Activated T-helper 1 cell treated with Interleukin-2 at 50 U/mL for 16 hours (primary cell): ENCODE measurements around the gene SLC35F1.
"Not testable (repeated sequence)": the region's sequence is repeated elsewhere in the genome, so short reads cannot be mapped to it uniquely, and the experiment has no call there.

Experiments
- DNase-seq: peaks from one replicate; pipeline ENCODE4 v3.0.0-alpha.2; 2020; ENCODE audit warnings: low read depth

The SLC35F1 gene

DNA sequence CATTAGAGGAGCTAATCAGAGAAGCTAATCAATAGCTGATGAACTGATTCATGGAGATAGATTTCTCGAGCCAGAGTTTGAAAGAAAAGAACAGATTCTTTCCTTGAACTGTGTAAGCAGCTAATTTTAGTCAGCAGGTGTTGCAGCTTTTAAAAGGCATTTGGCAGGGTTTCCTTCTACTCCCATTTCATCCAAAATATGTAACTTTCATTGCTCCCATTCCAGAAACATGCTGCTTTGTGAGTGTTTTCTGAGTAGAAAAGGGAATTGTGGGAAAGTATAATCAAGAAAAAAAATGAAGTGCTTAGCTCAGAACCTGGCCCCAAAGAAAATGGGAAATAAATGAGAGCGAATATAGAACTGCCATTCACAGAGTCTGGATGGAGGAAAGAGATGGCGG, 20.8 kb downstream of the SLC35F1 start:
- no peak for DNase-seq

DNA sequence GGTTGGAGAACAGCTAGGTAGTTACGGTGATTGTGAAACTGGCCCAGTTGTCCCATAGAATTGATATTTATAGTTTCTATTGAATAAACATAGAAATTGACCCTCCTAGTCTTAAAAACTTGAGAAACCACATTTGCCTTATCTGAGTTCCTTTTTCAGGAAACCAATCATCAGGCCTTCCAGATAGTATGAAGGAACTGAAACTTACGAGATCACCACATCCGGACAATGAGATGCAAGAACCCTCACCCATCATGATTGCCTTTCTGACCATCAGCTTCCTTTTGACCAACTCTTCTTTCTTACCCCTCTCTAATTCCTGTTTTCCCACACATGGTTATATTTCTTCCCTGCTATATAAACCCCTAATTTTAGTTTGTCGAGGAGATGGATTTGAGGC, 21.8 kb downstream of the SLC35F1 start:
- no peak for DNase-seq

DNA sequence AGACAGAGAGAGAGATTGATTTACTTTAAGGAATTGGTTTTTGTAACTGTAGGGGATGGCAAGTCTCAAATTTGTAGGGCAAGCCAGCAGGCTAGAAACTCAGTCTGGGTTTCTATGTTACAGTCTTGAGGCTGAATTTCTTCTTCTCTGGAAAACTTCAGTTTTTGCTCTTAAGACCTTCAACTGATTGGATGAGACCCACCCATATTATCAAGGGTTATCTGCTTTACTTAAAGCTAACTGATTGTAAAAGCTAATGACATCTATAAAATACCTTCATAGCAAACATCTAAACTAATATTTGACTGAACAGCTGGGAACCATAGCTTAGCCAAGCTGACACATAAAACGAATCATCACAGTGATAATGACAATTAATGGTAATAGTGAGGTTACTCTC, 22.4 kb downstream of the SLC35F1 start:
- no peak for DNase-seq

DNA sequence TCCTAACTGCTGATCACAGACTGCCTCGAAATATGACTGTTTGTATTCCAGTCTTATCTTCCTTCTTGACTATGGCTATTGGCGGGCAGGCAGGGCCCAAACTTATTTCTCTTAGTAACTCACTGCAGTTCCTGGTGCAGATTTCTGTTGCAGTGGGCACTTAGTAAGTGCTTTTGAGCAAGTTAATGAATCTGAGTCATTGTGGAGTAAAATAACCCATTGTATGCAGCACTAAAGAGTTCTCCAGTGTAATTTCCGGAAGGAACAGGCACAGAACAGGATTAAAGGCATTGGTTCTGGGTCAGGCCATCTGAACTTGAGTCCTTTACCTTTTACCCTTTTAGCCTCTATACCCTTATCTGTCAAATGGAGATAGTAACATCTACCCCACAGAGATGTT, 23.6 kb downstream of the SLC35F1 start:
- DNase-seq = no peak

DNA sequence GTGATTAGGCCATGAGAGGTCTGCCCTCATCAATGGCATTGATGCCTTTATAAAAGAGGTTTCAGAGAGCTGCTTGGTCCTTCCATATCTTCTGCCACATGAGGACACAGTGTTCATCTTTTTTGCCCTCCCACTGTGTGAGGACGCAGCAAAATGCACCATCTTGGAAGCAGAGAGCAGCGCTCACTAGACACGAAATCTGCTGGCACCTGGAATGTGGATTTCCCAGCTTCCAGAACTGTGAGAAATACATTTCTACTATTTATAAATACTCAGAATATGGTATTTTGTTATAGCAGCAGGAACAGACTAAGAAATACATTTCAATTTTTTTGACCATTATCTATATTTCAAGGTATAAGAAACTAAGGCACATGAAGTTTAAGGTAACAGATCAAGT, 24.9 kb downstream of the SLC35F1 start:
- no peak for DNase-seq

DNA sequence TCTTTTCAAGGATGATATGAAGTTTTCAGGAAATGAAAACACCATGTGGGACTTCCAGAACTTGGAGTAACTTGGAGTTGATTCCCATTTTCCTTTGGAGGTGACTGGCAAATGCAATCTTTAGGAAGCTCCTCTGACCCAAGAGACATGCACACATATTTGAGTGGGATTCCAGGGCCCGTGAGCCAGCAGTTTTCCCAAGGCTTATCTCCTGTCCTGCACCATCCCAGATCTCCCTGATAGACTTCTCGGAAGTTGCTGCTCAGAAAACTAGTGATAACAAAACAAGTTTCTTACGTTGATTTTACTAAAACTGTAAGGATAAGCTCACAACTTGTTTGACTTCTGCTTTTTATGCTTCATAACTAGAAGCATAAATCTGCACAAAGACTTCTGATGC, 25.6 kb downstream of the SLC35F1 start:
- no peak for DNase-seq

DNA sequence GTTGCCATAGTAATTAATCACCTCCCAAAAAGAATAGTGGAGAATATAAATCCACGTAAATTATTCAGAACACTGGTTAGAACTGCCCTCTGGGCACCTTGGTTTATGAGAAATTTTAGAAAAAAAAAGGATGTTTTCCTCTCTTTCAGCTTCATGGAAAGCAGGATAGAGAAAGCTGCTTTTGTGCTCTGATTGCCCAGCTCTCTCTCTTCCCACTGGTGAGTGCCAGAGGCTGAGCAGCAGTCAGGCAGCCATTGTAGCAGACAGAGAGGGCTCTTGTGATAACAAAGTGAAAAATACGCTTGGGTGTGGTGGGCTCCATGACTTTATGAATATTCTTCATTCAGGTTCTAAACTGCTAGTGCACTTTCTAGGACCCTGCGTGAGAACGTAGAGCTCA, 26.4 kb downstream of the SLC35F1 start:
- no peak for DNase-seq

DNA sequence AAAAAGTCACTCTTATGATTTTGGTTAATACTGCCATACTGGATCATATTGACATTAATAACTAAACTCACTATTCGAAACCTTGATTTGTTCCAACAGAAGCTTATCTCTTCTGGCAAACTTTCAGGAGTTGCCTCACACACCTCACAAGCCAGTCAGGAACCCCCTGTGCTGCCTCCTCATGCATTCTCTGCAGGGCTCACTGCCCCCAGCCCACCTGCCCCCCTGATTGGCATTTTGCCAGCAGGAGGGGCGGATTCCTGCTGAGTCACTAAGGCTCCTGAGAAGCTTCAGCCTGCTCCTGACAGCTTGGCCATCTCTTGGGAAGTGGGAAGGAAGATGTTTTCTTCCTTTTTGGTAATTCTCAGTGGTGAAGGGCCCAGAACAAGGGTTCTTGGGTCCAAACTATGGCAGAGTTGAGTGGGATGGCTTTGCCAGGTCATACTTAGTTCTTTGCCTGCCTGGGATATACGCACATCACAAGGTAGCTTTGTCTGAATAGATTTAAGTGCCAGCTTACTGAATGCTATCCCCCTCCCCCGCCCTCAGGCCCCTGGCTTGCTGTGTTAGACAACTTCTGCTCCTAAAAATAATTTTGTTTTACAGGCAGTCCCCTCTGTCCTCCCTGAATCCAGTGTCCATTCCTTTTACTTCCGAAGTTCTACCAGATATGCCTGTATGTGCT, 31.4 kb downstream of the SLC35F1 start:
- DNase-seq = no peak

DNA sequence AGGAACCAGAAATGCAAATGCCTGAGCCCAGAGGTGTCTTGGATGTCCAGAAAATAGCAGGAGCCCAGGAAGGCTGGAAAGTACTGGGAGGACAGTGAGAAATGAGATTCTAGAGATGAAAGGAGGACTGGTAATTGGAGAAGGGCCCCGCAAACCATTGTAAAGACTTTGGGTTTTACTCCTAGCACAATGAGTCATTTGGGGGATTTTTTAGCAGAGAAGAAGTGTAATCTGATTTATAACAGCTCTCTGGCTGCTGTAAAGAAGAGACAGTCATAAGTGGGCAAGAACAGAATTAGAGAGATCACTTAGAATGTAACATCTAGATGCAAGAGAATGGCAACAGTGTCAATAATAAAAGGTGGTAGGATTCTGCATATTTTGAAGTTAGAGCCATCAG, 40.2 kb downstream of the SLC35F1 start:
- DNase-seq = no peak

DNA sequence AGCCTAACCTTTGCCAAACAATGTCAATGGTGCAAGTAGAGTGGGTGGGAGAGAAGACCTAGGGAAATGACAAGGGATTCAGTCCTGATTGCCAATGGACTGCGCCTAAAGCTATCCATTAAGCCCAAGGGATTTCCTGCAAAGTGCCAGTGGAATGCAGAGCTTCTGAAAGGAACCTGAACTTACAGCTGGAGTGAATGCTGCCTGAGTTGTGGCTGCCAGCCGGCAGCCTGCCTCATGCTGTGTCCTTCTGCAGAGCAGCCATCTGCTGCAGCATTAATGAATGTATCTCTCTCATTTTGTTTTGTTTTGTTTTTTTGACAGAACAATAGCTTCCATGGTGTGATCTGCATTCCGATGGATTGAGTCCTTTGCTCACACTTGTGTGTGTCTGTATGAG, 44.7 kb downstream of the SLC35F1 start:
- no peak for DNase-seq

DNA sequence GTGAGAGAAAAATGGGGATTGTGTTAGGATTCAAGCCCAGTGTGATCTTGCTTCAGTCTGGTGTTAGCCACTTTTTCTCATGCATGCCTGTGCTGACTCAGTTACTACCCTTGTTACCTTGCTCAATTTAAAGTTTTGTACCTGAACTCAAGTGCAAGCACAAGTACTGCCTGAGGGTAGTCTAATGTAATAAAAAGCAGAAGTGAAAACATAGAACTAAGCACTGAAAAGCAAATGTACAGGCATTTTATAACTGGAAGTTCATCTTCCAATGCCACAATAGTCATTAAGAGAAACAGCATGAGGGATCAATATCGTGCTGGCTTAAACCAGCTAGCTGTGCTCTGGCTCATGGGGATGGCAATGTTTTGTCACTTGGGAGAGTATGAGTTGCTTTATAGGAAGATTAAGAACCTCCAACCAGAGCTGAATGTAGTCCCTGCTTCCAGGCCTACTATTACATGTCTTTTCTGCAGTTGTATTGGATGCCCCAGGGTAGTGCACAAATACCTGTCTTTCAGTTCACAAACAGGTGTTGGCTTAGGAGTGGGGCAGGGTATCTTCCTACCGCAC, 48.7 kb downstream of the SLC35F1 start:
- no peak for DNase-seq

DNA sequence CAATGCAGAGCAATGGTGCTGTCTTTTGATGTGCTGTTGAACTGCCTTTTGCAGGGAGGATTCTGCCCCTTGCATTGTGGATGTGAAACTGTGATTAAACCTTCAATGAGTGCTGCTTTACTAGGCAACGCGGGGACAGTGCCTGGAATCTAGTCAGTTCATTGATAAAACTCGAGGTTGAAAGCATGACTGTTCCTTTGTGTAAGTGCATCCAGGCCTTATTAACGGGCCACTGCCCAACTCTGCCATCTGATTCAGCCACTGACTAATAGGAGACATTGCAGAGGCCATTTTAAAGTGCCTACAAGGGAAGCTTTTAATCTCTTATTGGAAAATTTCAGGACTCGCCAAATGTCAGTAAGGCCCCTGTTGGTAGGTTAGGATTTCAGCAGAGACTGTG, 49.3 kb downstream of the SLC35F1 start:
- no peak for DNase-seq

DNA sequence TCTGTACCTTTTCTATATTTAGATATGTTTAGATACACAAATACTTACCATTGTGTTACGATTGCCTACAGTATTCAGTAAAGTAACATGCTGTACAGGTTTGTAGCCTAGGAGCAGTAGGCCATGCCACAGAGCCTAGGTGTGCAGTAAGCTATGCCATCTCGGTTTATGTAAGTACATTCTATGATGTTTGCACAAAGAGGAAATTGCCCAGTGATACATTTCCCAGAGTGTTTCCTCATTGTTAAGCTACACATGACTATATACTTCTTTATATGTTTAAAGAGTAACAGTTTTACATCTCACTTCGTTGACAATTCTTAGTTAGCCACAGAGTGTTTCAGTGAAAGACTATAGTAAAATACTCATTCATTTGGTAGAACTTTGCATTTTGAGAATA, 51.5 kb downstream of the SLC35F1 start:
- DNase-seq = no peak

DNA sequence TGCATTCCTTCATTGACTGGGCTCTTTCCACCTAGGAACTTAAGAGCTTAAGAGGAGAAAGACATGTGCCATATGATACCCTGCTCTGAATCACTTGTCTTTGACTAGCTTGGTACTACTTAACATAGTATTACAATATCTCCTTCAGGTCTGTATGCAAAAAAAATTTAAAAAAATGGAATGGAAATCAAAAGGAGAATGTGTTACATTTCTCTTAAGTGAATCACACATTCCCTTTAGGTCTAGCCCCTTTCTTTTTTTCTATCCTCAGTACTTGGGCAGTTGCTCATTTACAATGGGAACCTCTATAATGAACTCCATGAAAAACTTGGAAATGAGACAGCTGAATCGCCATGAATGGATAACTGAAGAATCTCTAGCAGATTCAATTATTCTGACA, 53.8 kb downstream of the SLC35F1 start:
- no peak for DNase-seq

DNA sequence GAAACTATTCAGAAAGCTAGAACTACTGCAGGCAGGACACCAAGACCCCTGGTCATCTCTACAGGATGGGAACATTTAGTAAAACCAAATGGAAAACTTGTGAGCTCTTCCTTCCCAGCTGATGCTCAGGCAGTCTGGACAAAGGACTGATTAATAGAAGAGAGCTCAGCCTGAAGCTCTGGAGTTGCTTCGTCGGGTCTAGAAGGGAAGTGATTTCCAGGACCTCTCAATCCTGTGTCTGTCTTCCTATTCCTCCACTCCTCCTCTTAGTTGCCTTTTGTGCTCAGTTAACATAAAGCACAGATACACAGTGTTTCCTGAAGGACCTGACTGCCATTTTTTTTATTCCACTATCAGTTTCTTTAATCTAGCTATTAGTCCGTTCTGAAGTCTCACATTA, 54.2 kb downstream of the SLC35F1 start:
- no peak for DNase-seq

DNA sequence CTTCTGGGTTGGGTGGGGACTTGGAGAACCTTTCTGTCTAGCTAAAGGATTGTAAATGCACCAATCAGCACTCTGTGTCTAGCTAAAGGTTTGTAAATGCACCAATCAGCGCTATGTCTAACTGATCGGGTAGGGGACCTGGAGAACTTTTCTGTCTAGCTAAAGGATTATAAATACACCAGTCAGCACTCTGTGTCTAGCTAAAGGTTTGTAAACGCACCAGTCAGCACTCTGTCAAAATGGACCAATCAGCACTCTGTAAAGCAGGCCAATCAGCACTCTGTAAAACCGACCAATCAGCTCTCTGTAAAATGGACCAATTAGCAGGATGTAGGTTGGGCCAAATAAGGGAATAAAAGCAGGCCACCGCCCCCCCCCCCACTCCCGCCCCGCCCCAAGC, 58.7 kb downstream of the SLC35F1 start:
- DNase-seq = not testable (repeated sequence)

DNA sequence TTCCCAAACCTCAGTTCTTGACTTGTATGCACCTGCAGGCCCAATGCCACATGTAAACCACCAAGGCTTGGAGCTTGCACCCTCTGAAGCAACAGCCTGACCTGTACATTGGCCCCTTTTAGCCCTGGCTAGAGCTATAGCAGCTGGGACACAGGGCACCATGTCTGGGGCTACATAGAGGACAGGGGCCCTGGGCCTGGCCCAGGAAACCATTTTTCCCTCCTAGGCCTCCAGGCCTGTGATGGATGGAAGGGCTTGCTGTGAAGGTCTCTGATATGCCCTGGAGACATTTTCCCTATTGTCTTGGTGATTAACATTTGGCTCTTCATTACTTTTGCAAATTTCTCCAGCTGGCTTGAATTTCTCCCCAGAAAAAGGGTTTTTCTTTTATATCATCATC, 64.6 kb downstream of the SLC35F1 start:
- no peak for DNase-seq

DNA sequence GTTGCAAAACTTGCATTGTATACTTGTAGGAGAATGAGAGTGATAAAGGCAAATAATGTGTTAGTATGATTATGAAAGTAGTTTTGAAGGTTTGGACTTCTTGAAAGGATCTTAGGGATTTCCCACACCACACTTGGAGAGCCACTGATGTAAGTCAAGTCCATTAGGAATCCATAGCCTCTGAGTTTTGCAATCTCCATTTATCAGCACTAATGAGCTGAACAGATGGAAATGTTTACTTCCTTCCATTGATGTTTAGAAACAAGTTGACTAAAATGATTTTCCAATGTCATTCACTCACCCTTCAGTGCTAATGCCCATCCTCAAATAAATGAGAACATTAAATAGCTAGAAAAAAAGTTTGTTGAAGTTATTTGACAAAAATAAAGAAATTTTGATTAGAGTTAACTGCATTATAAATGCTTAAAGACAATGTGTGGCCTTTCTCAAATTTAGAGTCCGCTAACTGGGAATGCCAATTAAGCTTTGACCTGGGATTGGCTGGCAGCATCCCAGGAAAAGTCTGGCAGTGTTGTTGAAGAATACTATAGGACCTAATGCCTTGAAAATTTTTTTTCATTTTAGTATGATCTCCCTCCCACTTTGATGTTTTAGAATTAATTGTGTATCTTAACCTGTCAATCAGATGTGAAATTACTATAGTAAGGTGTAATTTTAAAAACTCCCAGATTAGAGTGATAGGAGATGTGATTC, 68.0 kb downstream of the SLC35F1 start:
- DNase-seq = no peak

DNA sequence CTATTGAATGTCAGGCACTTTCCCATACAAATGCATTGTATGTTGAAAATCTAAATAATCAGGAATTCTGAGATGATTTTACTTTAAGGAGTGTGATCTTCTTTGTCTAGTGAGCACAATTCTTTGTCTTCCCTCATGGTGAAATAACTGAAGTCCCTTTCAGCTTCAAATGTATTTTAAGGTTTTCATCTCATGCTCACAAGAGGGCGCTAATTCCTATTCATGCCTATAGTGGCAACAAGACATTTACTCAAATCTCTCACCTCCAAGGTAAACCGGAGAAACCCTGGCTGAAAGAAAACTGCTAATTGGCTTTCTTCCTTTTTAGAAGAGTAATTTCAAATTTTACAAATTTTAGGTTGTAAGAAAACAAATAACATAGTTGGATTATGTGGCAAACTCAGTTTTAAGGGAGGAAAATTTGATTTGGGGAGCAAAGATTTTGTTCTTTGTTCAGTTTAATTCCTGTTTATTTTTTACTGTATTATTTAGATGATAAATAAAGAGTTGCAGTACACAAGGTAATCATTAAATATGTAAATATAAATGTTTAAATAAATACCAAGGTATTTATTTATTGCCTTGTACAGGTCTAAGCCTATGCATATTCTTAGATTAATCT, 69.1 kb downstream of the SLC35F1 start:
- DNase-seq = no peak

DNA sequence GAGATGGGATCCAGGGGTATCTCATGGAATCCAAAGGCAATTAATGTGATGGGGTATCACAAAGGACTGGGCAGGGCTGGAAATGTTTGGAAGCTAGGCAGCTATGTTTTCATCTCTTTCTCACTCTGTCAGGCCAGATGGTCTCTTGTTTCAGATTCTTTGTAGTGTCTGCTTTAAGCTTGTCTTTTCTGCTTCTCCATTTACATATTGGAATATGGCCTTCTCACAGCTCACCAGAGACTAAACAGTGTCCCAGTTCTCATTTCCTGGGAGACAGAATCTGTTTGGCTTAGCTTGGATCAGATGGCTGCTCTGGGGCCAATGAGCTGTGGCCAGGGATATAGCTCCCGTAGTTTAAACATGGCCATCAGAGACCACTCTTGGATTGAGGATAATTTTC, 78.9 kb downstream of the SLC35F1 start:
- DNase-seq = no peak

DNA sequence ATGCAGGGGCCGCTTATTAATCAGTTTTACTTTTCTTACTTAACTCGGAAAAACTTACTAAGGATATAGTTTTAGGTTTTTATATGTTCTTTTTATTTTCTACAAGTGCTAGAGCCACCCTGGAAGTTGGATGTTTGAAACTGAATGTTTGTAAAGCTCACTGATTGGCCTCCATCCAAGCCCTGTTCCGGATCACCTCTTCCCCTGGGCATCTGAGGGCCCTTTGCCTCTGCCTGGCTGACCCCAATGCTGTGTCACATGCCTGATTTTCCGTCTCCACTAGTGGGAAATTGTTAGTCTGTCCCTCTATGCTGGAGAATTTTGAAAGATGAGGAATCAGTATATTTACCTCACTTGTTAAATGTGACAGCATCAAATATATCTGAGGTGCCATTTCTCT, 79.3 kb downstream of the SLC35F1 start:
- no peak for DNase-seq

DNA sequence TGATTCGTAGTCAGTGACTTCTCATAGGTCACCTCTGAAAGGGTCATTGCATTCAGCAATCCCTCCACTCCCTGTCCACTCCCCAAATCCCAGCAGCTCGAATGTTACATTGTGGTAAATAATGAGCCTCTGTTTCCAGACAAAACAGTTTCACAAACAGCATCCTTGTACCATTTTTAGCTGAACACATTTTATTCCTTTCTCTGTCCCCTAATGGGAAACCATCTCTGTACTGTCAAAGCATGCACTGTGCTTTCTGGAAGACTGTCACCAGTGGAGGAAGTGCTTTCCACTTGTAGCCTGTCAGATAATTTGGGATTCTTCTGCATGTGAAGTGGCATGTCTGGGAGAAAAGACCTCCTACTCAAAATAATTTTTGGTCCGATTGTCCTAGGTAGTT, 82.0 kb downstream of the SLC35F1 start:
- no peak for DNase-seq

DNA sequence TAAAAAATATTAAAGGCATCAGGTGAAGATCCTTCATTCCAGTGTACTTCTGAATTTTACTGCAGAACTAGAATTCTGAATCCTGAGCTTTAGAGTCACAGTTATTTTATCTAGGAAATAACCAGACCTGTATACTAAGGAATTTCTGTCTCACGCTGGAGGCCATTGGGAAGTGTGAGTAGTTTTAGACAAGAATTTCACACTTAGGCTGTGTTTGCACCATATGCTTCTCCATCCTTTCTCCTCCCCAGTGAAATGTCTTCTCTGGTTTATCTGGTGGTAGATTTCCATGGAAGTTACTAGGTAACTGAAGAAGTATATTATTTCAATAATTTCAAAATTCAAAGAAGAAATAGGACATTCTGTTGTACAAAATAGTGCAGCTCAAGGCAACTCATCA, 83.1 kb downstream of the SLC35F1 start:
- no peak for DNase-seq
